Activated CD4-positive, alpha-beta T cell treated with anti-CD3 and anti-CD28 coated beads for 1 hour (primary cell): ENCODE measurements around the gene POU3F3.

ENCODE experiments used
- DNase-seq: peaks from one replicate; pipeline ENCODE4 v3.0.0-alpha.2; 2020

POU3F3 gene

DNA sequence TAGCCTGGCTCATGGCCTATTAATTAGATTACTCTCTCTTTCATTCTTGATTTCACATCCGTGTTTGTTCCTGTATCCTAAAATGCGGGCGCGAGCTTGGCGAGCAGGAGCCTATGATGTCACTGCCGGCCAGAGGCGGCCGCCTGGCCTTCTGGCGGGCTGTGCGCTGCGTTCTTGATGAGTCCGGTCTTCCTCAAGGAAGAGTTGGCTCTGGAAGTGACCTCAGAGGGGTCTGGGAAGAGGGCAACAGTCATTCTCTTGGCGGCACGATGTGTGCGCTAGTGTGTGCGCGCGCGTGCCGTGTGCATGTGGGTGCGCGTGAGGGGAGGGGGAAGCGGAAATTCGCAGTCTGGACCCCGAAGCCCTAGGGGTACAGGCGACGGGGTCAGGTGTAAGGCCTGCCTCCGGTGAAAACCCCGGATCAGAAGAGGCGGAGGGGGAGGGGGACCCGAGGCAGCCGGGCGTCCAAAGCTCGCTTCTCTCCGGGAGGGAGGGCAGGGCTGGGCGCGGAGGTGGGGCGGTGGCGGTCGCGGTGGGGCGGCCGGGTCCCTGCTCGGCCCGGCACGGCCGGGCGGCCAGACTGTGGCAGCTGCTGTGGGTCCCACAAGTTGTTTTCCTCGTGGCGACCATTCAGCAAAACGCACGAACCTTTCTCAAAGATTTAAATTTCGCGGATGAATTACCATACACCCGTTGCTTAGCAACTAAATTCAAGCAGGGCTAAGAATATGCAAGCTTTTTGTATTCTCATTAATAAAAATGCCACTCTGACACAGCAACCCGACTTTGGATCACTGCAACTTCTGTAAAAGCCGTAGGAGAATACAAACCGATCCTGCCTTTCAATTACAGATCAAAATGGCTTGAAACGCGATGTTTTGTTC, 8.4 kb downstream of the POU3F3 start:
- DNase-seq: no peak

DNA sequence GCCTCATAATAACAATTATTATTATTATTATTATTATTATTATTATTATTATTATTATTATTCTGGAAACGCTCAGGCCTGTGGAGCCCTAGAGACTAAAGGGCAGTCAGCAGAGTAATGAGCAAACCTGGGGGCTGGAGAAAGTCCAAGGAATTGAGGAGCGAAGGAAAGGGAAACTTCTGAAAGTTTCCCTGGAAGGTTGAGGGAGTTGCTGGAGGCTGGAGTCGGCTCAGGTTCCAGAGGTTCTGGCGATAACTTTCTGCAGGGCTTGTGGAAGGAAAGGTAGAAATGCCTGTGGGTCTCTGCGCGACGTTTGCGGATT, 9.2 kb downstream of the POU3F3 start:
- no peak for DNase-seq

DNA sequence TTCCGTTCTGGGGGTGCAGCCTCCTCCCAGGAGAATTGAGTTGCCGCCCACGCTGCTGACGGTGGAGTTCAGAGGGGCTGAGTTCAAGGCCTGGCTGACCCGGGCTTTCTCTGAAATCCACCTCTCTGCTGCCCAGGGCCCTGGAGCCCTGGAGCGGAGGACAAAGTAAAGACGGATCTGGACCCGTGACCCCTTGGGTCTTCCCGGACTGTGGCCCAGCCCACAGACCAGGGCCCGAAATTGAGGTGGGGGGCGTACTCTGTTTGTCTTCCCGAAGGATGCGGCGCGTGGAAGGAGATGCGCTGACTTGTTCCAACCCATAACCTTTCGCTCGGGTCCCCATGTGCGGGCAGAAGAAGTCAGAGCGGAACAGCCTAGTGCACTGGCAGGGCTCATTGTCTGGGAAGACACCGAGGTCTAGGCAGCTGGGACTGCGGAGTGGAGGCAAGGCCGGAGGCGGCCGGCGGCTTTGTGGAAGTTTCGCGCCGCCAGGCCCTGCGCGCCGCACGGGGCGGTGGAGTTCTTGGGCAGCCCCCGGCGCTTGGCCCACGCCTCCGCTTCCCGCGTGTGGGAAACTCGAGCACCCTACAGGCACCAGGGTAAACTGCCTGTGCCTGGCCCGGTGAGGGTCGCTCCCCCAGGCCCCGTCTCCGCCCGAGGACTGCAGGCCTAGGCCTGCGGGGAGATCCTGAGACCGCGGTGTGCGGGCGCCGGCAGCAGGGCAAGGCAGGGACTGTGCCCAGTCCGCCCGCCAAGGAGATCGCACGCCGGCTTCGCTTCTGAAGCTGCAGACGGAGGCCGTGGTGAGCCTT, 9.8 kb downstream of the POU3F3 start:
- no peak for DNase-seq

DNA sequence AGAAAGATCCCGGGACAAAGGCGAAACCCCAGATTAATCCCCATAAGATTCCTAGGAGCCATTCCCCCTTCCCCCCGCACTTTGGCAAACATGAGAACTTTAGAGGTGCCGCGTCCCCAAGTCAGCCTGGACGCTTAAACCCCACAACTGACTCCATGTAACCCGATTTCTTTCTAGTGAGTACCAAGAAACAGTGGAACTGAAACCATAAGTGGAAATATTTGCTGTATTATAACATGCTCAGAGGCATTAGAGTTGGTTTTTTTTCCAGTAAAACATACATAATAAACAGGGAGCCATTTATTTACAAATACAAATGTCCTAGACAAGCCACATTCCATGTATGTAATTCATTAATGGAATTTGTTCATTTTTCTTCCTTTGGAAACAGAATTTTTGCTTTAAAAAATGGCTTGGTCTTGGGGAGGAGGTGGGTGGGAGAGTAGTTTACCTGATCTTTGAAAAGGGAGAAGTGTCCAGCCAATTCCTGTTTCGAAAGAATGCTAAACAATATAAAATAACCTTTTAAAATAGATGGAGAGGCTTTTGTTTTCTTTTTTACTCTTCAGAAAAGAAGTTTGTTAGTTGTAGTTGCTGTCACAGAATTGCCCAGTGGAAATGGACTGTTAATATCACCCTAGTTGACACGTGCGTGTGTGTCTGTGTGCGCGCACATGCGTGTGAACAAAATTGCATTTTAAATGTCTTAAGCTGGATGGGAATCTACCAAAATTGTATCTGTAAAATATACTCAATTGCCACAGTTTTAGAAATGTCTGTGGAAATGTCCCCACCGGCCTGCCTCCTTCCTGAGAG, 10.6 kb downstream of the POU3F3 start:
- DNase-seq: no peak

DNA sequence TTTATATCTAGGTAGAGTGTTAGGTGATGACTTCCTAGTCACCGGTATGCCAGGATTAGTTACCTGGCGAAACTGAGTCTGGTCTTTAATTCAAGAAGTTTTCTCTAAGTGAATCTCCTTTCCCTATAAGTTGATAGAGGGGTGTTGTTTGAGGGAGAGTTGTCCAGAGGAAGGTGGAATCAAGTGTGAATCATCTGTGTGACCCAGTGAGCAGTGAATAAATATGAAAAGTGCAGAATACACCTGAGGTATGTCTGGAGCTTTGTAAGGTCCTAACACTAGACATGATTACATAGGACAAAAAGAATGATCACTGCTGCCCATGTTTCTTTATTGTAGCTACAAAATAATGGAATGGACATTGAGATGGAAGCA, 11.2 kb downstream of the POU3F3 start:
- DNase-seq: no peak

DNA sequence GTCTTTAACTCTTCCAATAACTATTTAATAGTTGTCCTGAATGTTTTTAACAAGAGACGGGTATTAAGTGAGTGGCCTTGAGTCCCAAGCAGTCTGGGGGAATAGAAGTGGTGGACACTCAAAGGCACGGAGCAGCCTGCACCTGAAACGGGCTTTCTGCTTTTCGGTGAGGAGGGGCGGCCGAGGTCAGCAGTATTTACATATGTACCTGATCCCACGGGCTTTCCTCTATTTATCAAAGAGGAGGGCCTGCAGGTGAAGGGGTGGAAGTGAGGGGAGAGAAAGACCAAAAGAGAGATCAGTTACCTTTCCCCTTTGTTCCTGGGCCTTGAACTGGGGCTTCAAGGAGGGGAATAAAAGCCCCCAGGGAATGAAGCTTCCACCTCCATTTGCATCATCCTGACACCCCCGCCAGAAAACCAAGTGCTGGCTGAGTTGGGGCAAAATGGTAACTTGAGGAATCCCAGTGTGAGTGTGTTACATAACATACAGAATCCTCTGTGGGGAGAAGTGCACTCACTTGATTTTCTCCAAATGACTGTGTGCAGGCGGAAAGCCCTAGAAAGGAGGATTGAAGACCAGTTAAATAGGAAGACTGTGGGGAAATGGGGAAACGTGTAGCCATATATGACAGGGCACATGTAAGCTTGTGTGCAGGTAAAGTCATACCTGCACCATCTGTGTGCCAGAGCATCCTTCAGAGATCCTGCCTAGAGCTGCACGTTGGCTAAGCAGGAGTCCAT, 12.4 kb downstream of the POU3F3 start:
- DNase-seq: no peak

DNA sequence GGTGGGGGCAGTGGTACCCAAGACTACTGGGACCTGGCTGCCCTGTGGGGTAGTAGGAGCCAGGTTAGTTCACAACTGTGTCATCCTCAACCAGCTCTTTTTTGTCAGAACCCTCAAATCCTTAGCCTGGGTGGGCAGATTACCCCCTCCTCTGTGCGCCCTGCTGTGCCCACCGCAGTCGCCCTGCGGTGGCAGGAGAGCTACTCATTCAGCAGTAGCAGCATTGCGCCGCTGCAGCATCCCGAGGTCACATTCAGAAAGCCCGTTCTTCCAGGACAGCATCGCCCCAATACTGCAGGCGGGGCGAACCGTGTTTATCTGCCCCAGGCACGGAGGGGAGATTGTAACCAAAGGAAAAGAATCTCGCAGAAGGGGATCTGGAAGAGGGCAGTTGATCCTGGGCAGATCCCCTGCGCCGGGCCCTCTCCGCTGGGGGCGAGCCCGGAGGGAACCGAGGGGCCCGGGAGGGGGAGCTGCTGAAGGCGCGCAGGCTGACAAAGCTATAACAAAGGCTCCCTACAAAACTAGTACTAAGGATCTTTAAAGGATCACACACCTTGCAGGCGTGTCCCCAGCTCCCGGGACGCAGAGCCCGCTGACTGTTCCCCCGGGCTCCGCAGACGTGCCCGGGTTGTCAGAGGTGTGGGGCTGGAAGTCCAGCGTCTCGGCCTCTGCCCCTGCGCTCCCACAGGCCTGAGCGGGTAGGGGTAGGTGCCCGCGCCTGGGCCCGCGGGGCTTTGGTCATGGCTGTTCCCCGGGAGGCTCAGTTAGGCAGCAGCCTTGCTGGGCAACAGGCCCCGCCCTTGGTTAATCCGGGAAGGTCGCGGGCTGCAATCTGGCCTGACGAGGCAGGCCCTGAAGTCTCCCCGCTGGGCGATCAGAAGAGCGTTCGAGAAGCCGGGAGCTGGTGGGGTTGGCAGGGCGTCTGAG, 13.2 kb downstream of the POU3F3 start:
- DNase-seq: no peak

DNA sequence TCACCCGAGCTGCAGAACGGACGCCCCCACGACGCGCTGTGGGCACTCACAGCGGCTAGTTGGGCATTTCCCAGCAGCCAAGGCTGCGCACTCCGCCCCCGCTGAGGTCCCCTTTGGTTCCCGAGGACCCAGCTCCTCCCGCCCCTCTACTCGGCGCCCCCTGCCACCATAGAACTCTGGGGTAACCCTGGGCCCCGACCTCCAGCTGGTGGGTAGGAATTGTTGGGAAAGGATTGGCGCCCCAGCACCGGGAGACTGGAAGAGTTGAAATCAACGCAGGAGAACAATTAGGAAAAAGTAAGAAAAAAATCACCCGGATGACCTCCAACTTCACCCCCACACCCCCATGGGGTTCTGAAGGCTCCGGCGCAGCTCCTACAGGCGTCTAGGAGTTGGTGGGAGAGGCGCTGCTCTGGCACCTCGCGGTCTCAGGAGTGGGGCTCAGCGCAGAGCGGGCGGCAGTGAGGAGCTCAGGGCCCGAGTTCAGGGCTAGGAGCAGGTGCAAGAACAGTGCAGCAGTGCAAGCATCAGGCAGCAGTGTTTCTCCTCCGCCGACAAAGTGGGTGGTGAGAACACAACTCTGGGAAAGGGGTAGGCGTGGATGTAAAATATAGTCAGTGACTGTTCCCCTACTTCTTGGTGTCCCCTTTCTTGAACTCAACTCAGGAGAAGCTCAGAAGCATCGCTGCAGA, 14.0 kb downstream of the POU3F3 start:
- no peak for DNase-seq

DNA sequence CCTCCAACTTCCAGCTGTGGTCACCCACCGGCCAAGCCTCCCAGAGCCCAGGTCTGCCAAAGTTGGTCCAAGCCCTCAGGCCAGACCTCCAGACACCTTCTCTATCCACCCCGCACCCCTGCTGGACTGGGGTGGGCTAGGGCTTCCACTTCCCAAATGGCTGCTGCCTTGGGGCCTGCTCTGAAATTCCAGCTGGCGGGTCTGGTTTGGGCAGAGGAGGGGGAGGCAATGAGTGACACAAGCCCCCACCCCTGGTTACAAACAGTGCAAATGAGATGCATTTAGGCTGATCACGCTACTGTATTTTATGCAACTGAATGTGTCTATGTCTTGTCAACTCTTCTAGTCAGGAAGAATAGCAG, 14.6 kb downstream of the POU3F3 start:
- no peak for DNase-seq

DNA sequence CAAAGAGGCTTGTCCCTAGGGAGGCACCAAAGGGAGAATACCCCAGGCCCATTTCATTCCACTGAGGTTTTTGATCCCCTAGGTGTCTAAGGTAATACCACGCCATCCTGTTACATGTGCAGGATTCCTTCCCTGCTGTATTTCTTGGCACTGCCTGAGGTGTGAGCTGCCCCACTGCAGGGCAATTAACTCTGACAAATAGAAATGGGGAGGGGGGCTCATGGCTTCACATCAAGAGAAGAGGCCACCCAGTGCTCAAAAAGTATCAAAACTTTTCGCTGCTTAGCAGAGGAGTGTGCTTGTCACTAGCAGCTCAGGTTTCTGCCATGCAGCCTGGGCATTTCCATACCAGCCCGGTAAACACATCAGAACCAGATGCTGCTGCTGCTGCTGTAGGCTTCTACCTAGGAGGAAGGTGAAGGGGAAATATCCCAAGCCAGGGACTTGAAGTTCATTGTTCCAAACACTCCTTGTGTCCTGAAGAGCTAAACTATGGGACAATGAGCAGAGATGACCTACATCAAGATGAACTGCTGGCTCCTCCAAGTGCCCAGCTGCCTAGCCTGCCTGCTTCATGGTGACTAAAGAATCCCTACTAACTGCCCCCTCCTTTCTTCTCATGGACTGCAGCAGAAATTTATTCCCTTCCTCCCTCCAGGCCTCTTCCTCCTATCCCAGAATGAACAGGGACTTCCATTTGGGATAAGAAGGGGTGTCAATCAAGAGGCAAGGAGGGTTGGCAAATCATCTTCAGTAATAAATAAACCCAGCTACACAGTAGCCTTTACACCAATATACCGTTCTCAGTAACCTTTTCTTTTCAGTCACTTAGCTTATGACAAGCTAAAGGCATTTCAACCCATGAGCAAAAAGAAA, 16.4 kb downstream of the POU3F3 start:
- no peak for DNase-seq

DNA sequence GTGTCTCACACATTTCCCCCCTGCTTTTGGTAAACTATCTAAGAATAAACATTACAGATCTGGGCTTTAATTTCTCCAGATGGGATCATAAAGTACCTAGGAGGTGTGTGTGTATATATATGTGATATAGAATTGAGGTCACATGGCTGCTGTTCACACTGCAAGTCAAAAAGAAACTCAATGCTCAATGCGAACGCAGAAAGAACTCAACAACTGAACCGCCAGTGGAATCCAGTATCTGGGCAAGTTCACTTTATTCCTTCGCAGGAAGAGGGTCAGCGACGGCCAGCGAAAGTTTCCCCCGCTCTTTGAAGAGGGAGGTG, 17.7 kb downstream of the POU3F3 start:
- no peak for DNase-seq

DNA sequence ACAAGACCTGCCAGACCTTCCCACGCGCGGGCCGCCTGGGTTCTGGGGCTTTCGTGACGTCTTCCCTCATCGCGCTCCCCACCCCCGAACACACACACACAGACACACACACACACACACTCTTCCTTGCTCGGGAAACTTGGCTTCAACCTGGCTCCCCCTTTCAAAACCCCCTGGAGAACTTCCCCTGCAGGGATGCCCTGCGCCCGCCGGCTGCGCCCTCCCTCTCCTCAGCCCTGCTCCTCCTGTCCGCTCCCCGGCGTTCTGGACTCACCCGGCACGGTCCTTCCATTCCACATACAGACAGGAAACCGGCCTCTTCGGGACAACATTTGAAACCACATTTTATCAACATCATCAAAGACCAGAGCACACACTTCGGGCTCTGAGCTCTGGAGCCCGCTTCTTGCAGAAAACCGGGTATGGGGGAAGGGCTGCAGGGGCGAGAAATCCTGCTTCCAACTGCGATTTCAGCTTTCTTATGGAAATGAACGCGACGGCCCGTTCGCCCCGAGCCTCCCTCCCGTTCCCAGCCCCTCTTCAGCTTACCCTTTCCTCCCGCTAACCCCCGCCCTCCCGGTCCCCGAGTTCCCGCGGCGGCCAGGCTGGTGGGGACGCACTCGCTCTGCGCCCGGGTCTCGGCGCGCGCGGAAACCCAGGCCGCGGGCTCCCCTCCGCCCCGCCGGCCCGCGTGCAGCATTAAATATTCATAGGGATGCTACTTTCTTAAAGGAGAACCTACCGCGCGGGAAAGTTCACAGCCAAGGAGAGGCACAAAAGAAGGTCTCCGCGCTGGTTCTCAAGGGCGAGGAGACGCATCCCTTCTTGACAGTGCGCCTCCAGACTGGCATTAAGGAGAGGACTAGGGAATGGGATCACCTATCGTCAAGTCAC, 18.3 kb downstream of the POU3F3 start:
- no peak for DNase-seq

DNA sequence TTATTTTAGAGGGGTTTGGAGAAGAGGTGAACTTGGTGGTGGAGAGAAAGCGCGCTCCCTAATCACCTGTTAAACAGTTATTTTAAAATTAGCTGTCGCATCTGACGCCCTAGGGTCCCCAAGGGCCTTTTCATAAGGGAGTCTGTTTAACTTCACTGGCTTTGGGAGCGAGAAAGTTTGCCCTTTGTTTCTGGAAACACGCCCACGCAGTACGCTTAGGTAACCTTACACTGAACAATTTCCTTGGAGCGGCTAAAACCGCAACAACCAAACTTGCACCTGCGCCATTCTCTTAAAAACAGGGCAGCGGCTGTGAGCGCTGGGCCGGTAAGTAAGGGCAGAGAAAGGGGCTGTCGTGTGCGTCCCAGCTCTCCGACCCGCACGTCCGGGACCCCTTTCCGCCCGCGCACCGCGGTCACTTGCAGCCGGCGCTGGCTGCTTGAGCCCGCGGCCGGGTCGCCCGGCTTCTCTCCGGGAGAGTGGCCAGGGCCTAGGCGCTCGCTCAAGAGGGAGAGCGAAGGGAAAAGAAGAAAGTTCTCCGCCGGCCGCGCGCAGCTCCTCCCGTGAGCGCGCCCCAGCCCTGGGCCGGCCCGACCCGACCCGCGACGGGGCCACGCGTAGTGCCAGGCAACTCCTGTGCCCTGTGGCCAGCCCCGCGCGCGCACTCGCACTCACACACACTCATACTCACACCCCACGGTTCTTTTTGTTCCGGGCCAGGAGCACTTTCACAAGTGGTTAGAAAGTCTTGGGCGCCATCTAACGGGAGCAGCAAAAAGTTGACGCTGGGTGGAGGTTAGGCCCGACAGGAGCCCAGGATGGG, 19.2 kb downstream of the POU3F3 start:
- no peak for DNase-seq

DNA sequence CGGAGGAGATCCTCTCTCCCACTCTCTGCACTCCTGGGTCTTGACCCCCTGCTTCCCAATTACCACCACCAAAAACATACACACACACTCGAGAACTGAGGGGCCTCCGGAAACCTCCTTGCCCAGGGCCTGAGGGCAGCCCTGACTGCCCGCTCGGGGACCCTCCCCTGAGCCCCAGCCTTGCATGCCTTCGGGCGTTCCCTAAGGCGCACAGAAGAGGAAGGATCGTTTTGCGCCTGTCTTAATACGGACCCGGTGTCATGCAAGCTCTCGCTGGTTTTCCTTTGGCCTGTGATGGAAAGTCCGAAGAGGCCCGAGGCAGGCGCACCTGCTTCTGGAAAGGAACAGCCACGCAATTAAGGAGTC, 19.8 kb downstream of the POU3F3 start:
- DNase-seq: no peak

DNA sequence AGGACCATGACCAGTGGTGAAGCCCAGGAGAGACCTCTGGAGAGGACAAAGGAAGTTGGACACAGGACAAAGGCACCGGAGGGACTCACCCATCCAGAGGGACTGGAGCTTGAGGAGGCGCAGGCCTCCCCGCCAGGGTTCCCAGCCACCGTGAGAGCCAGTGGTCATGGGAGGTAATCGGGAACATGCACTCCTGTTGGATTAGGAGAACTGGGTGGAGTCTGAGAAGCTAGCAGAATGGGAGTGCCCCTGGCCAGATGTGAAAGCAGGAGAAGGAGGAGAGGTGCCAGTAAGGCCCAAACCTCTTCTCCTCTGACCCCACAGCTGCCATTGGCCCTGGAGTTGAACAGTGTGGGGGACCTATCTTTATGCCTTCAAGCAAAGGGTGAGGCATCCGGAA, 20.3 kb downstream of the POU3F3 start:
- DNase-seq: no peak

DNA sequence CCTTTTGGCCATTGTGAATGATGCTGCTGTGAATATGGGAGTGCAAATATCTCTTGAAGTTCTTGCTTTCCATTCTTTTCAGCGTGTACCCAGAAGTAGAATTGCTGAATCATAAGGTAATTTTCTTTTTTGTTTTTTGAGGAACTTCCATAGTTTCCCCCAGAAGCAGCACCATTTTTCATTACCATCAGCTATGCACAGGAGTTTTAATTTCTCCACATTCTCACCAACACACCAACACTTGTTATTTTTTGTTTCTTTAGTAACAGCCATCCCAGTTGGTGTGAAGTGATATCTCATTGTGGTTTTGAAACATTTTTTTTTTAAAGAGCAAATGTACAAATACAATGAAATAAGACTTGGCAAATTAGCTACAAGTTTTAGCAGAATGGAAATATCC, 21.3 kb downstream of the POU3F3 start:
- no peak for DNase-seq

DNA sequence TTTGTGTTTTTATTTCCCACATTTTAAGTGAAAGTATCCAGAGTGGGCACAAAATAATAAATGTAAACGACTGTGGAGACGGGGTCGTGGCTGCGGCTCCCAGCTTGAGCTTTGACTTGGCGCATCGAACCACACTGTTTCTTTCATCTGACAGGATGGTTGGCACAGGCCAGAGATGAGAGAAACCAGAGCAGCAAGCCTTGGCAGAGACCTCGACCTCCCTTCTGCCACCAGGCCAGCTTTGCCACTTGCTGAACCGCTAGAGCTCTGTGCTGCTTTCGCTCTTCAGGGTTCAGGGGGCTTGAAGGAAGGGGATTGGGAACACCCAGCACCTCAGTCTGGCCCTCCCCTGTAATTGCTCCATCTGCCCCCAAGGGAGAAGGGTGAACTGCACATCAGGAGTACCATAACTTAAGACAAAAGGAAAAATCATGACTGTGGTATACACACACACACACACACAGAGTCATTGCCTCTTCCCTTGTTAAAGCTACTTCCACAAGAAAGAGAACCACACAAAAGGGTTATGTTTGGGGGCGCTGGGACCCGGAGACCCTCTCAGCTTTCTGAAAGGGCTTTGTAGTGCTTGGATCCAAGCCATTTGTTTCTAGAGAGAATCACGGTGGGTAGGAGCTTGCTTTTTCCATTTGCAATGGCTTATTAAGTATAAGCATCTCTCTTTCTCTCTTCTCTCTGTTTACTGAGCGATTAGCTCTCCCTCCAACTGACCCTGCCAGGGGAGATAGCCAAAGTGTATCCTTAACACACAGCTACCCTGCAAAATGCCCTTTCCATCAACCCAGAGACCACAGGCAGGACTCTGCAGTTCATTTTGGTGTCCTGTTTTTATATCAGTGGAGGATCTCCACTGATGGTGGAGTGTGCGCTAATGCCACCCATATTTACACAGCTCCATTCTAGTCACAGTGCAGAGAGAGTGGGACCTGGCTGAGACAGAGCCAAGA, 23.0 kb downstream of the POU3F3 start:
- DNase-seq: no peak
